Esophagus muscularis mucosa (tissue), 4 donors: ENCODE results near the gene NUP93.

Experiments used
- EP300 ChIP-seq: sonication (generic); formaldehyde crosslinking; IDR thresholded peaks from one replicate; pipeline ENCODE4 v1.6.1; 2017; ENCODE audit warnings: antibody characterized with exemption
- POLR2A ChIP-seq: fragments of 450-650 bp; IDR thresholded peaks from one replicate; pipeline ENCODE4 v1.6.1; 2017; ENCODE audit warnings: antibody characterized with exemption, moderate library complexity, mild to moderate bottlenecking, low read depth
- POLR2AphosphoS5 ChIP-seq, 2 donors: sonication (generic); formaldehyde crosslinking; IDR thresholded peaks; one replicate each; pipeline ENCODE4 v1.6.1; 2017; ENCODE audit warnings: antibody characterized with exemption in 2 of 2
- TF ChIP-seq, protein P1 (sequence below), 3 experiments: fragments of 200-600 bp in 2 of 3; fragments of 450-650 bp in 1 of 3; sonication (generic) in 2 of 3; IDR thresholded peaks; one replicate each; pipeline ENCODE4 v1.5.1; 2017 to 2019; ENCODE audit warnings: antibody characterized with exemption in 3 of 3, mild to moderate bottlenecking in 2 of 3, moderate library complexity in 1 of 3

GRCh38 chr16:56748826-56749225, 18.9 kb downstream of the NUP93 start:
- TF ChIP-seq, protein P1, sequence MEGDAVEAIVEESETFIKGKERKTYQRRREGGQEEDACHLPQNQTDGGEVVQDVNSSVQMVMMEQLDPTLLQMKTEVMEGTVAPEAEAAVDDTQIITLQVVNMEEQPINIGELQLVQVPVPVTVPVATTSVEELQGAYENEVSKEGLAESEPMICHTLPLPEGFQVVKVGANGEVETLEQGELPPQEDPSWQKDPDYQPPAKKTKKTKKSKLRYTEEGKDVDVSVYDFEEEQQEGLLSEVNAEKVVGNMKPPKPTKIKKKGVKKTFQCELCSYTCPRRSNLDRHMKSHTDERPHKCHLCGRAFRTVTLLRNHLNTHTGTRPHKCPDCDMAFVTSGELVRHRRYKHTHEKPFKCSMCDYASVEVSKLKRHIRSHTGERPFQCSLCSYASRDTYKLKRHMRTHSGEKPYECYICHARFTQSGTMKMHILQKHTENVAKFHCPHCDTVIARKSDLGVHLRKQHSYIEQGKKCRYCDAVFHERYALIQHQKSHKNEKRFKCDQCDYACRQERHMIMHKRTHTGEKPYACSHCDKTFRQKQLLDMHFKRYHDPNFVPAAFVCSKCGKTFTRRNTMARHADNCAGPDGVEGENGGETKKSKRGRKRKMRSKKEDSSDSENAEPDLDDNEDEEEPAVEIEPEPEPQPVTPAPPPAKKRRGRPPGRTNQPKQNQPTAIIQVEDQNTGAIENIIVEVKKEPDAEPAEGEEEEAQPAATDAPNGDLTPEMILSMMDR (IDR thresholded peaks at IDR 0.05) = no peak
- TF ChIP-seq POLR2AphosphoS5 (IDR thresholded peaks at IDR 0.05) = no peak
- TF ChIP-seq POLR2A = no peak
- TF ChIP-seq EP300 = no peak
